Smooth muscle cell (in vitro differentiated cells): ENCODE results near the gene SNTG2. TPM values are rescaled to one million over a fixed set of nuclear protein-coding genes. Genes with fewer than 3 reads are reported as not detected.

Experiments used
- DNase-seq: peaks from one replicate; lab custom pipeline; 2025; ENCODE audit not compliant: unreplicated experiment; lab: John Stamatoyannopoulos, UW
- H2AFZ ChIP-seq: fragments of 200-600 bp; sonication (generic); 2 replicates; pipeline ENCODE4 v1.6.0; 2016; ENCODE audit warnings: antibody characterized with exemption, low read depth, mild to moderate bottlenecking
- H3F3A ChIP-seq: fragments of 200-600 bp; sonication (generic); 2 replicates; pipeline ENCODE4 v1.6.0; 2017; ENCODE audit warnings: antibody characterized with exemption, low read depth
- H3K27ac ChIP-seq: fragments of 200-600 bp; sonication (generic); 2 replicates; pipeline ENCODE4 v1.5.1; 2016; ENCODE audit warnings: low read depth, mild to moderate bottlenecking
- H3K27me3 ChIP-seq: fragments of 200-600 bp; sonication (generic); 2 replicates; pipeline ENCODE4 v1.6.1; 2016; ENCODE audit warnings: low read depth, mild to moderate bottlenecking
- H3K36me3 ChIP-seq: fragments of 200-600 bp; sonication (generic); 2 replicates; pipeline ENCODE4 v1.5.1; 2016; ENCODE audit warnings: low read depth
- H3K4me1 ChIP-seq: fragments of 200-600 bp; sonication (generic); 2 replicates; pipeline ENCODE4 v1.5.1; 2016; ENCODE audit warnings: low read depth
- H3K4me2 ChIP-seq: fragments of 200-600 bp; sonication (generic); 2 replicates; pipeline ENCODE4 v1.6.0; 2016; ENCODE audit warnings: mild to moderate bottlenecking
- H3K4me3 ChIP-seq: fragments of 200-600 bp; sonication (generic); 2 replicates; pipeline ENCODE4 v1.5.1; 2016; ENCODE audit warnings: mild to moderate bottlenecking
- H3K79me2 ChIP-seq: fragments of 200-600 bp; sonication (generic); 2 replicates; pipeline ENCODE4 v1.6.0; 2016; ENCODE audit warnings: low read depth, mild to moderate bottlenecking
- H3K9ac ChIP-seq: fragments of 200-600 bp; sonication (generic); 2 replicates; pipeline ENCODE4 v1.6.0; 2016; ENCODE audit warnings: low read depth
- H3K9me3 ChIP-seq: fragments of 200-600 bp; sonication (generic); replicated peaks from 2 replicates; pipeline ENCODE4 v1.5.1; 2016; ENCODE audit warnings: low read depth
- H4K20me1 ChIP-seq: fragments of 200-600 bp; sonication (generic); 2 replicates; pipeline ENCODE4 v1.6.0; 2016; ENCODE audit warnings: low read depth
- WGBS: methylation state at CpG from one replicate; pipeline ENCODE4 v1.1.7; 2016; ENCODE audit warnings: low lambda C conversion rate; 5-methylcytosine and 5-hydroxymethylcytosine counted together
- polyA plus RNA-seq: library from polyadenylated mRNA; unstranded; fragments of >200 nt; fragmentation: Nextera tagmentation; extraction: Ambion mirVana; gene quantifications from 2 replicates; pipeline ENCODE4 v1.2.1, GENCODE V29; 2016
- total RNA-seq: library from RNA; depleted of rRNA; stranded (reverse); fragments of >200 nt; gene quantifications from 2 replicates; pipeline ENCODE4 v1.2.3, GENCODE V29; 2014
- TF ChIP-seq, protein P1 (sequence below): fragments of 200-600 bp; sonication (generic); IDR thresholded peaks from 2 replicates; pipeline ENCODE4 v1.5.1; 2017; ENCODE audit warnings: borderline replicate concordance, mild to moderate bottlenecking, antibody characterized with exemption; ENCODE audit not compliant: insufficient read depth, poor library complexity, severe bottlenecking

Gene SNTG2
- total and polyA plus RNA-seq, 2 experiments from 2014 or later = 0.56 TPM; not detected in 1

DNA sequence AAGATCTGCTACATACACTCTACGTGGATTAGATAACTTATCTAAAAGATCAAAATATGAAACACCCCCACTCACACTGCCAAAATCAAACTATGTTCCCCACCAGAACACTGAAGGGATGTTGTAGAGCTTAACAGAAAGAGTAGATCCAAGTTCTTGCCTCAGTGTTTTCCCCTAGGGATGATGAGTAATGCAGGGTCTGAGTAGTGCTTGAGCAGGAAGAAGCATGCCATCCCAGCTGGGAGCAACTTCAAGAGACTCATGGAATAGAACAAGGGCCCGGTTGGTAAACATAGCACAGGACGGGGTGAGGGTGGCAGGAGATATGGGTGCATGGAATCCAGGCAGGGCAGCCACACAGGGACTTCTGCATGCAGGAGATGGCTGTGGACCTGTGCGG, 74.3 kb downstream of the SNTG2 start:
- no peaks in the 10 kb centered on the region for H3K36me3 ChIP-seq
- H3K27ac ChIP-seq = no peak overlapping the region
- no peak overlapping the region for H2AFZ ChIP-seq
- H3K4me3 ChIP-seq = no peak overlapping the region
- no peak overlapping the region for H3K9ac ChIP-seq
- H3K79me2 ChIP-seq = no peaks in the 10 kb centered on the region
- H3K4me1 ChIP-seq = no peaks in the 10 kb centered on the region
- H3K27me3 ChIP-seq = no peaks in the 10 kb centered on the region
- no peaks in the 10 kb centered on the region for H3F3A ChIP-seq
- DNase-seq = no peak
- no peak overlapping the region for H3K4me2 ChIP-seq
- TF ChIP-seq, protein P1, sequence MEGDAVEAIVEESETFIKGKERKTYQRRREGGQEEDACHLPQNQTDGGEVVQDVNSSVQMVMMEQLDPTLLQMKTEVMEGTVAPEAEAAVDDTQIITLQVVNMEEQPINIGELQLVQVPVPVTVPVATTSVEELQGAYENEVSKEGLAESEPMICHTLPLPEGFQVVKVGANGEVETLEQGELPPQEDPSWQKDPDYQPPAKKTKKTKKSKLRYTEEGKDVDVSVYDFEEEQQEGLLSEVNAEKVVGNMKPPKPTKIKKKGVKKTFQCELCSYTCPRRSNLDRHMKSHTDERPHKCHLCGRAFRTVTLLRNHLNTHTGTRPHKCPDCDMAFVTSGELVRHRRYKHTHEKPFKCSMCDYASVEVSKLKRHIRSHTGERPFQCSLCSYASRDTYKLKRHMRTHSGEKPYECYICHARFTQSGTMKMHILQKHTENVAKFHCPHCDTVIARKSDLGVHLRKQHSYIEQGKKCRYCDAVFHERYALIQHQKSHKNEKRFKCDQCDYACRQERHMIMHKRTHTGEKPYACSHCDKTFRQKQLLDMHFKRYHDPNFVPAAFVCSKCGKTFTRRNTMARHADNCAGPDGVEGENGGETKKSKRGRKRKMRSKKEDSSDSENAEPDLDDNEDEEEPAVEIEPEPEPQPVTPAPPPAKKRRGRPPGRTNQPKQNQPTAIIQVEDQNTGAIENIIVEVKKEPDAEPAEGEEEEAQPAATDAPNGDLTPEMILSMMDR = no peak
- WGBS = 76% methylated on average over 4 of the region's 4 CpGs
- H3K9me3 ChIP-seq = no peaks in the 10 kb centered on the region
- H4K20me1 ChIP-seq = no peaks in the 10 kb centered on the region

GRCh38 chr2:1026141-1026540, 75.5 kb downstream of the SNTG2 start:
- H3K36me3 ChIP-seq = no peaks in the 10 kb centered on the region
- no peaks in the 10 kb centered on the region for H3F3A ChIP-seq
- H3K4me1 ChIP-seq = no peaks in the 10 kb centered on the region
- WGBS = 93% methylated on average over 4 of the region's 4 CpGs
- no peaks in the 10 kb centered on the region for H3K79me2 ChIP-seq
- H2AFZ ChIP-seq = no peak overlapping the region
- no peak for DNase-seq
- H3K4me3 ChIP-seq = no peak overlapping the region
- TF ChIP-seq, protein P1 = no peak
- H3K4me2 ChIP-seq = no peak overlapping the region
- H3K27ac ChIP-seq = no peak overlapping the region
- H4K20me1 ChIP-seq = no peaks in the 10 kb centered on the region
- no peak overlapping the region for H3K9ac ChIP-seq
- no peaks in the 10 kb centered on the region for H3K27me3 ChIP-seq
- no peaks in the 10 kb centered on the region for H3K9me3 ChIP-seq

GRCh38 chr2:1028831-1029230, 78.2 kb downstream of the SNTG2 start:
- Histone ChIP-seq H2AFZ (no peak overlapping the region), H3K4me3 (no peak overlapping the region), H3K9me3 (no peaks in the 10 kb centered on the region), H3K27me3 (no peaks in the 10 kb centered on the region), H3K4me1 (no peaks in the 10 kb centered on the region), H3F3A (no peaks in the 10 kb centered on the region), H4K20me1 (no peaks in the 10 kb centered on the region), H3K4me2 (no peak overlapping the region), H3K36me3 (no peaks in the 10 kb centered on the region), H3K27ac (no peak overlapping the region), H3K79me2 (no peaks in the 10 kb centered on the region), H3K9ac (no peak overlapping the region)
- TF ChIP-seq, protein P1 = no peak
- DNase-seq = no peak
- 90% methylated on average over 8 of the region's 8 CpGs for WGBS

- H3K4me3 ChIP-seq = no peak overlapping the region
- TF ChIP-seq, protein P1 = no peak
- H3K4me1 ChIP-seq = no peaks in the 10 kb centered on the region
- 96% methylated on average over 13 of the region's 13 CpGs for WGBS
- H3K9me3 ChIP-seq = no peaks in the 10 kb centered on the region
- H3K79me2 ChIP-seq = no peaks in the 10 kb centered on the region
- no peaks in the 10 kb centered on the region for H3F3A ChIP-seq
- H3K27ac ChIP-seq = no peak overlapping the region
- H4K20me1 ChIP-seq = no peaks in the 10 kb centered on the region
- H3K27me3 ChIP-seq = no peaks in the 10 kb centered on the region
- H2AFZ ChIP-seq = no peak overlapping the region
- H3K4me2 ChIP-seq = no peak overlapping the region
- no peak for DNase-seq
- H3K9ac ChIP-seq = no peak overlapping the region
- H3K36me3 ChIP-seq = no peaks in the 10 kb centered on the region
Observed at GRCh38 chr2:1032030-1032429, 81.4 kb downstream of the SNTG2 start.
